ENCODE measurements around the gene MACF1.
"Not testable (repeated sequence)": the region's sequence is repeated elsewhere in the genome, so short reads cannot be mapped to it uniquely, and the experiment has no call there.

The MACF1 gene

GRCh38 chr1:39160703-39161102 lies 43.8 kb upstream of the MACF1 start:
- H3K4me3 ChIP-seq (ENCODE audit: low read depth, low read length): no peak overlapping the region
- TF ChIP-seq MYC (IDR thresholded peaks at IDR 0.05; ENCODE audit: low read depth, low read length) (no peak), CTCF (IDR thresholded peaks at IDR 0.05; ENCODE audit: low read depth, low read length) (no peak), MAX (IDR thresholded peaks at IDR 0.05; ENCODE audit: low read depth, low read length) (no peak), POLR2A (IDR thresholded peaks at IDR 0.05; ENCODE audit: extremely low read depth, insufficient read length) (no peak)
- no peak for DNase-seq (ENCODE audit: low read depth)

DNA sequence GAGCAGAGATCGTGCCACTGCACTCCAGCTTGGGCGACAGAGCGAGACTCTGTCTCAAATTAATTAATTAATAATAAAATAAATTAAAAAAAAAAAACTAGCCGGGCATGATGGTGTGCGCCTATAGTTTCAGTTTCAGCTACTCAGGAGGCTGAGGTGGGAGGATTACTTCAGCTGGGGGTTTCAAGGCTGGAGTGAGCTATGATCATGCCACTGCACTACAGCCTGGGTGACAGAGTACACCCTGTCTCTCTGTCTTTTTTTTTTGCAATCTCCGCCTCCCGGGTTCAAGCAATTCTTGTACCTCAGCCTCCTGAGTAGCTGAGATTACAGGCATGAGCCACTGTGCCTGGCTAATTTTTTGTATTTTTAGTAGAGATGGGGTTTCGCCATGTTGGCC lies 42.7 kb upstream of the MACF1 start:
- DNase-seq (ENCODE audit: low read depth); H3K4me3 ChIP-seq (ENCODE audit: low read depth, low read length): not testable (repeated sequence)

DNA sequence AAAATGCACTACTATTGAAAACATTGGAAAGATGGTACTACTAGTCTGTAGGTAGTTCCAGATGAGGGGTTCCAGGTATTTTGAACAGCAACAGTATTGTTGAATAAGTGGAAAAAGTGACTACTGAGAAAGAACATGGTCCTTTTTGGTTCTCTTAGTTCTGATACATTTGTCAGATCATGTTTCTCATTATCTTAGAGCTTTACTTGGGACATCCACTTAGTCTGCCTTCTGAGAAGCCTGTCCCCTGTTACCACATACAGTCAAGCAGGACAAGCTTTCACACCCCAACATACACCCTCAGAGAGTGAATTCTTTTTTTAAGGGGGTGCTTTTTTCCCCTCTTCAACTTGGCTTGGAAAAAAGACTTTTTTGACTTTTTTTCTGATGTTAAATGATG lies 41.0 kb upstream of the MACF1 start:
- TF ChIP-seq MYC (IDR thresholded peaks at IDR 0.05; ENCODE audit: low read depth, low read length): no peak
- TF ChIP-seq POLR2A (IDR thresholded peaks at IDR 0.05; ENCODE audit: extremely low read depth, insufficient read length): no peak
- TF ChIP-seq MAX (IDR thresholded peaks at IDR 0.05; ENCODE audit: low read depth, low read length): no peak
- TF ChIP-seq CTCF (IDR thresholded peaks at IDR 0.05; ENCODE audit: low read depth, low read length): no peak
- no peak for DNase-seq (ENCODE audit: low read depth)
- no peak overlapping the region for H3K4me3 ChIP-seq (ENCODE audit: low read depth, low read length)

DNA sequence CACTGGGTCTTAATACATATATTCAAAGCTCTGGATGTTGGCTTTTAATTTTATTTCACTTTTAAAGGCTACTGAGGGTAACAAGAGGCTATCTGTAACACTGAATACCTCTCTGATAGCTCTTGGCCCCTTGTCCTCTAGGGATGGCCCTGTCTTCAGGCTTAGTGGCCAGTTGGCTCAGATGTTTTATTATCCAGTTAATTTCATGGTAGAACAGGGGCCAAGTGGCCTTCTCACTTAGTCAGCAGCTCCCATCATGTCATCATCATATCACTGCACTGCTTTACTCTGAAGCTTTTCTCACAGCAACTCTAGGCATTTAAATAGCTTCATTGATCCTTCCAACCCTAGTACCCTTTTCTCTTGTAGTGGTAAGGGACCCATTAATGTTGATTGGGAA lies 40.2 kb upstream of the MACF1 start:
- H3K4me3 ChIP-seq (ENCODE audit: low read depth, low read length): no peak overlapping the region
- no peak for TF ChIP-seq CTCF (IDR thresholded peaks at IDR 0.05; ENCODE audit: low read depth, low read length)
- TF ChIP-seq POLR2A (IDR thresholded peaks at IDR 0.05; ENCODE audit: extremely low read depth, insufficient read length): no peak
- TF ChIP-seq MAX (IDR thresholded peaks at IDR 0.05; ENCODE audit: low read depth, low read length): no peak
- no peak for DNase-seq (ENCODE audit: low read depth)

- TF ChIP-seq MAX (IDR thresholded peaks at IDR 0.05; ENCODE audit: low read depth, low read length): no peak
- no peak for TF ChIP-seq CTCF (IDR thresholded peaks at IDR 0.05; ENCODE audit: low read depth, low read length)
- no peak for TF ChIP-seq MYC (IDR thresholded peaks at IDR 0.05; ENCODE audit: low read depth, low read length)
- no peak for TF ChIP-seq POLR2A (IDR thresholded peaks at IDR 0.05; ENCODE audit: extremely low read depth, insufficient read length)
- no peak for DNase-seq (ENCODE audit: low read depth)
- H3K4me3 ChIP-seq (ENCODE audit: low read depth, low read length): no peak overlapping the region
These were observed 39.4 kb upstream of the MACF1 start for GRCh38 chr1:39165049-39165448.

DNA sequence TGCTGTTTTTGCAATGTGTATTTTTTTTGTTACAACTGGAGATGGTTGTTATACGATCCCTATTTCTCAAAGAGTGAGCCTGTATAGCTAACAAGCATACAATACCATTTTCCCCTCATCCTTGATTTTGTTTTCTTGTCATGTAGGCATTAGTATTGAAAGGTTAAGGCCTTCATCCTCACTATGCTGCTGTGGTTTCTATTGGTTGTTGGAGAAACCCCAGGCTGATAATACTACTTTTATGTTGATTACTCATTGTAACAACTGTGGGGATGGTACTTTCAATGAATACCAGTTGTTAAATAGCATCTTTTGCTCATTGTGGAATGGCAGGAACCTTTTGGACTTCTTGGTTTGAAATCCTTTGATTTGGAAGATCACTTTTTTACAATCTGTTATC lies 39.0 kb upstream of the MACF1 start:
- H3K4me3 ChIP-seq (ENCODE audit: low read depth, low read length): no peak overlapping the region
- DNase-seq (ENCODE audit: low read depth): no peak
- TF ChIP-seq MAX (IDR thresholded peaks at IDR 0.05; ENCODE audit: low read depth, low read length) (no peak), POLR2A (IDR thresholded peaks at IDR 0.05; ENCODE audit: extremely low read depth, insufficient read length) (no peak), MYC (IDR thresholded peaks at IDR 0.05; ENCODE audit: low read depth, low read length) (no peak), CTCF (IDR thresholded peaks at IDR 0.05; ENCODE audit: low read depth, low read length) (no peak)

Data from NB4 (cell line).